Hematopoietic multipotent progenitor cell treated with erythropoietin and hydrocortisone succinate and interleukin-3 and kit ligand, for 17 days (in vitro differentiated cells): ENCODE data around the gene MSANTD1.

Source experiments
- DNase-seq: peaks from one replicate; pipeline ENCODE4 v3.0.0-alpha.2; 2015; ENCODE audit warnings: low spot score

The MSANTD1 gene

GRCh38 chr4:3303923-3304710, 55.2 kb downstream of the MSANTD1 start:
- no peak for DNase-seq

- no peak for DNase-seq
Measured at GRCh38 chr4:3304831-3305609, 56.1 kb downstream of the MSANTD1 start.

GRCh38 chr4:3305610-3306371, 56.8 kb downstream of the MSANTD1 start:
- DNase-seq = no peak
